HFFc6 (cell line): Measurements from ENCODE around the gene FNDC1. TPM values are rescaled to one million over a fixed set of nuclear protein-coding genes. Genes with fewer than 3 reads are reported as not detected.

Experiments
- DNase-seq: peaks from one replicate; pipeline ENCODE4 v3.0.0-alpha.2; 2018
- H3K27ac Mint-ChIP-seq: 2 replicates; pipeline ENCODE4 v1.8.0; 2020; ENCODE audit warnings: mild to moderate bottlenecking, mixed read lengths
- H3K27me3 Mint-ChIP-seq: 2 replicates; pipeline ENCODE4 v1.8.0; 2021; ENCODE audit warnings: mild to moderate bottlenecking, moderate library complexity, mixed read lengths; ENCODE audit not compliant: insufficient read depth
- H3K36me3 Mint-ChIP-seq: 2 replicates; pipeline ENCODE4 v1.8.0; 2021; ENCODE audit warnings: low read depth, mixed read lengths
- H3K4me1 Mint-ChIP-seq: 2 replicates; pipeline ENCODE4 v1.8.0; 2020; ENCODE audit warnings: low read depth, mixed read lengths
- H3K4me3 Mint-ChIP-seq: 2 replicates; pipeline ENCODE4 v1.8.0; 2020; ENCODE audit warnings: mild to moderate bottlenecking, moderate library complexity, mixed read lengths
- H3K9me3 Mint-ChIP-seq: 2 replicates; pipeline ENCODE4 v1.8.0; 2020; ENCODE audit warnings: mild to moderate bottlenecking, mixed read lengths
- CTCF ChIP-seq: fragments of 200-600 bp; sonication (generic); IDR thresholded peaks from 2 replicates; pipeline ENCODE4 v1.5.0; 2021; ENCODE audit warnings: antibody characterized with exemption, mild to moderate bottlenecking
- total RNA-seq, 6 experiments: library from RNA; stranded (reverse); fragmentation: NEBNext Ultra II Directional; extraction: Animal tissue kit (Norgen Biotek cat#: 25700); gene quantifications; 2 replicates in 1 of 6; 3 replicates in 5 of 6; pipeline ENCODE4 v1.2.3, GENCODE V29; 2021

FNDC1 gene
- total RNA-seq, 6 experiments from 2014 or later: not detected

GRCh38 chr6:159193923-159194322 is 24.7 kb downstream of the FNDC1 start:
- H3K4me1 Mint-ChIP-seq: peaks cover 22% of the 10 kb centered on the region
- no peak overlapping the region for H3K4me3 Mint-ChIP-seq
- TF ChIP-seq CTCF: no peak
- H3K9me3 Mint-ChIP-seq: no peaks in the 10 kb centered on the region
- peak overlapping the region; percentile 28; the same call in 1 of the 2 replicates for H3K27ac Mint-ChIP-seq
- DNase-seq: peak; percentile 39
- no peaks in the 10 kb centered on the region for H3K36me3 Mint-ChIP-seq
- H3K27me3 Mint-ChIP-seq: peaks cover 5% of the 10 kb centered on the region

GRCh38 chr6:159194421-159194820 is 25.2 kb downstream of the FNDC1 start:
- TF ChIP-seq CTCF: no peak
- no peak for DNase-seq
- no peaks in the 10 kb centered on the region for H3K36me3 Mint-ChIP-seq
- peaks cover 22% of the 10 kb centered on the region for H3K4me1 Mint-ChIP-seq
- H3K9me3 Mint-ChIP-seq: no peaks in the 10 kb centered on the region
- peak overlapping the region; percentile 28; the same call in 1 of the 2 replicates for H3K27ac Mint-ChIP-seq
- peaks cover 5% of the 10 kb centered on the region for H3K27me3 Mint-ChIP-seq
- no peak overlapping the region for H3K4me3 Mint-ChIP-seq

- no peaks in the 10 kb centered on the region for H3K36me3 Mint-ChIP-seq
- H3K27ac Mint-ChIP-seq: no peak overlapping the region
- peaks cover 1% of the 10 kb centered on the region for H3K27me3 Mint-ChIP-seq
- H3K4me1 Mint-ChIP-seq: peaks cover 22% of the 10 kb centered on the region
- H3K9me3 Mint-ChIP-seq: no peaks in the 10 kb centered on the region
- no peak for TF ChIP-seq CTCF
- H3K4me3 Mint-ChIP-seq: no peak overlapping the region
- DNase-seq: no peak
These were observed 27.3 kb downstream of the FNDC1 start for GRCh38 chr6:159196430-159196975.

- peaks cover 22% of the 10 kb centered on the region for H3K4me1 Mint-ChIP-seq
- no peak overlapping the region for H3K4me3 Mint-ChIP-seq
- no peaks in the 10 kb centered on the region for H3K36me3 Mint-ChIP-seq
- H3K27me3 Mint-ChIP-seq: peaks cover 1% of the 10 kb centered on the region
- no peaks in the 10 kb centered on the region for H3K9me3 Mint-ChIP-seq
- DNase-seq: no peak
- H3K27ac Mint-ChIP-seq: no peak overlapping the region
- TF ChIP-seq CTCF: no peak
These were observed 28.1 kb downstream of the FNDC1 start for GRCh38 chr6:159197251-159197650.

- Mint-ChIP-seq H3K9me3 (no peaks in the 10 kb centered on the region), H3K27me3 (peaks cover 1% of the 10 kb centered on the region), H3K4me3 (no peak overlapping the region)
These were observed 32.1 kb downstream of the FNDC1 start for GRCh38 chr6:159201336-159201735.

More at GRCh38 chr6:159201336-159201735, 32.1 kb downstream of the FNDC1 start:
- Mint-ChIP-seq H3K27ac (no peak overlapping the region), H3K4me1 (peaks cover 26% of the 10 kb centered on the region), H3K36me3 (no peaks in the 10 kb centered on the region)
- TF ChIP-seq CTCF: no peak
- DNase-seq: no peak
